HG03175 (cell line): ENCODE data around the gene SELENOV.
"Not testable (repeated sequence)": the region's sequence is repeated elsewhere in the genome, so short reads cannot be mapped to it uniquely, and the experiment has no call there.

Experiments
- ATAC-seq: cut with Tn5 transposase; IDR thresholded peaks from one replicate; pipeline ENCODE4 v1.9.1; 2021; ENCODE audit warnings: mild to moderate bottlenecking, moderate library complexity; ENCODE audit not compliant: unreplicated experiment

Gene SELENOV

GRCh38 chr19:39514840-39515550 lies at the start of gene SELENOV:
TSS of gene SELENOV (plus strand) at chr19:39515139. CDS start at chr19:39515213, 74 bp downstream.
- ATAC-seq: no peak

- no peak for ATAC-seq
Measured at GRCh38 chr19:39465956-39466747, 48.8 kb upstream of the SELENOV start.

GRCh38 chr19:39467941-39468340 lies 47.0 kb upstream of the SELENOV start:
- ATAC-seq: no peak

GRCh38 chr19:39469036-39469435 lies 45.9 kb upstream of the SELENOV start:
- no peak for ATAC-seq

GRCh38 chr19:39469567-39469966 lies 45.4 kb upstream of the SELENOV start:
- no peak for ATAC-seq

- no peak for ATAC-seq
Measured at GRCh38 chr19:39470724-39471339, 44.1 kb upstream of the SELENOV start.

- ATAC-seq: no peak
Measured at GRCh38 chr19:39471756-39472536, 43.0 kb upstream of the SELENOV start.

GRCh38 chr19:39472746-39473442 lies 42.0 kb upstream of the SELENOV start:
- ATAC-seq: no peak

GRCh38 chr19:39473443-39473960 lies 41.4 kb upstream of the SELENOV start:
- no peak for ATAC-seq

- no peak for ATAC-seq
Measured at GRCh38 chr19:39474139-39474620, 40.8 kb upstream of the SELENOV start.

GRCh38 chr19:39475748-39476147 lies 39.2 kb upstream of the SELENOV start:
- no peak for ATAC-seq

- not testable (repeated sequence) for ATAC-seq
Measured at GRCh38 chr19:39479319-39479801, 35.6 kb upstream of the SELENOV start.

GRCh38 chr19:39479916-39480315 lies 35.0 kb upstream of the SELENOV start:
- no peak for ATAC-seq

- peak; percentile 90 for ATAC-seq
Measured at GRCh38 chr19:39480337-39481228, 34.4 kb upstream of the SELENOV start, which contains the start of gene TIMM50. TSS of gene TIMM50 (plus strand) at chr19:39480838. CDS start at chr19:39480854, 16 bp downstream.

GRCh38 chr19:39481229-39481545 lies 33.8 kb upstream of the SELENOV start:
- no peak for ATAC-seq

- ATAC-seq: no peak
Measured at GRCh38 chr19:39481676-39482075, 33.3 kb upstream of the SELENOV start.

GRCh38 chr19:39483141-39483540 lies 31.8 kb upstream of the SELENOV start:
- no peak for ATAC-seq

- no peak for ATAC-seq
Measured at GRCh38 chr19:39489756-39490155, 25.2 kb upstream of the SELENOV start.

- no peak for ATAC-seq
Measured at GRCh38 chr19:39492225-39492624, 22.7 kb upstream of the SELENOV start.
